ENCODE data around the gene LARGE1. TPM values are rescaled to one million over a fixed set of nuclear protein-coding genes. Genes with fewer than 3 reads are reported as not detected.

LARGE1 gene
- total RNA-seq, 1 experiment from 2014 or later: 2.5 TPM

DNA sequence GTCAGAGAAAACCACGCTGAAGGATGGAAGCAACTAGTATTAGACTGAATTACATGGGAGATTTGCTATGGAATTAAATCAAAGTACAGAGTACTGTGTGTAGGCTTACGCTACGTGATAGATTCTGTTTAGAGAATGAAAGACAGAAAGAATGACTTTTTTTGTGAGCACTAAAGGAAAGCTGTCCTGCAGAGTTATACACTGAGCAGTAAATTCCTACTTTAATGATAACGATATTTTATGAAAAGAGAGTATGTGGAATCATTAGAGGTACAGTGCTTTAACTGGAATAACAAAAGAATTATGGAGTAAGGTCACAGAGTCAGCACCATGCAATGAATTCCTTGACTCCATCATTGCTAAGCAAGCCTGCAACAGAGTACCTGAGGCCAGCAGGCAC, 566.8 kb downstream of the LARGE1 start:
- TF ChIP-seq SIN3A (IDR thresholded peaks at IDR 0.05; ENCODE audit: borderline replicate concordance, insufficient read depth, low read depth, low read length): no peak
- TF ChIP-seq, protein P1, sequence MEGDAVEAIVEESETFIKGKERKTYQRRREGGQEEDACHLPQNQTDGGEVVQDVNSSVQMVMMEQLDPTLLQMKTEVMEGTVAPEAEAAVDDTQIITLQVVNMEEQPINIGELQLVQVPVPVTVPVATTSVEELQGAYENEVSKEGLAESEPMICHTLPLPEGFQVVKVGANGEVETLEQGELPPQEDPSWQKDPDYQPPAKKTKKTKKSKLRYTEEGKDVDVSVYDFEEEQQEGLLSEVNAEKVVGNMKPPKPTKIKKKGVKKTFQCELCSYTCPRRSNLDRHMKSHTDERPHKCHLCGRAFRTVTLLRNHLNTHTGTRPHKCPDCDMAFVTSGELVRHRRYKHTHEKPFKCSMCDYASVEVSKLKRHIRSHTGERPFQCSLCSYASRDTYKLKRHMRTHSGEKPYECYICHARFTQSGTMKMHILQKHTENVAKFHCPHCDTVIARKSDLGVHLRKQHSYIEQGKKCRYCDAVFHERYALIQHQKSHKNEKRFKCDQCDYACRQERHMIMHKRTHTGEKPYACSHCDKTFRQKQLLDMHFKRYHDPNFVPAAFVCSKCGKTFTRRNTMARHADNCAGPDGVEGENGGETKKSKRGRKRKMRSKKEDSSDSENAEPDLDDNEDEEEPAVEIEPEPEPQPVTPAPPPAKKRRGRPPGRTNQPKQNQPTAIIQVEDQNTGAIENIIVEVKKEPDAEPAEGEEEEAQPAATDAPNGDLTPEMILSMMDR (IDR thresholded peaks at IDR 0.05): no peak
- no peak for TF ChIP-seq POLR2AphosphoS5 (IDR thresholded peaks at IDR 0.05; ENCODE audit: low read depth, low read length)
- TF ChIP-seq TCF7L2 (IDR thresholded peaks at IDR 0.05; ENCODE audit: low read depth, low read length): no peak
- TF ChIP-seq, protein P2, sequence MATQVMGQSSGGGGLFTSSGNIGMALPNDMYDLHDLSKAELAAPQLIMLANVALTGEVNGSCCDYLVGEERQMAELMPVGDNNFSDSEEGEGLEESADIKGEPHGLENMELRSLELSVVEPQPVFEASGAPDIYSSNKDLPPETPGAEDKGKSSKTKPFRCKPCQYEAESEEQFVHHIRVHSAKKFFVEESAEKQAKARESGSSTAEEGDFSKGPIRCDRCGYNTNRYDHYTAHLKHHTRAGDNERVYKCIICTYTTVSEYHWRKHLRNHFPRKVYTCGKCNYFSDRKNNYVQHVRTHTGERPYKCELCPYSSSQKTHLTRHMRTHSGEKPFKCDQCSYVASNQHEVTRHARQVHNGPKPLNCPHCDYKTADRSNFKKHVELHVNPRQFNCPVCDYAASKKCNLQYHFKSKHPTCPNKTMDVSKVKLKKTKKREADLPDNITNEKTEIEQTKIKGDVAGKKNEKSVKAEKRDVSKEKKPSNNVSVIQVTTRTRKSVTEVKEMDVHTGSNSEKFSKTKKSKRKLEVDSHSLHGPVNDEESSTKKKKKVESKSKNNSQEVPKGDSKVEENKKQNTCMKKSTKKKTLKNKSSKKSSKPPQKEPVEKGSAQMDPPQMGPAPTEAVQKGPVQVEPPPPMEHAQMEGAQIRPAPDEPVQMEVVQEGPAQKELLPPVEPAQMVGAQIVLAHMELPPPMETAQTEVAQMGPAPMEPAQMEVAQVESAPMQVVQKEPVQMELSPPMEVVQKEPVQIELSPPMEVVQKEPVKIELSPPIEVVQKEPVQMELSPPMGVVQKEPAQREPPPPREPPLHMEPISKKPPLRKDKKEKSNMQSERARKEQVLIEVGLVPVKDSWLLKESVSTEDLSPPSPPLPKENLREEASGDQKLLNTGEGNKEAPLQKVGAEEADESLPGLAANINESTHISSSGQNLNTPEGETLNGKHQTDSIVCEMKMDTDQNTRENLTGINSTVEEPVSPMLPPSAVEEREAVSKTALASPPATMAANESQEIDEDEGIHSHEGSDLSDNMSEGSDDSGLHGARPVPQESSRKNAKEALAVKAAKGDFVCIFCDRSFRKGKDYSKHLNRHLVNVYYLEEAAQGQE (IDR thresholded peaks at IDR 0.05; ENCODE audit: insufficient read depth in 1 of 2, low read depth in 2 of 2, low read length in 1 of 2): no peak
- ATAC-seq: no peak
- Histone ChIP-seq H3K36me3 (ENCODE audit: control insufficient read depth, insufficient read depth, low read length) (no peaks in the 10 kb centered on the region), H3K27me3 (ENCODE audit: control insufficient read depth, insufficient read depth, low read length) (no peaks in the 10 kb centered on the region), H3K27ac (ENCODE audit: low read length) (no peak overlapping the region), H3K9me3 (ENCODE audit: control insufficient read depth, insufficient read depth, low read depth, low read length) (no peaks in the 10 kb centered on the region), H3K4me1 (ENCODE audit: control insufficient read depth, insufficient read depth, low read length) (no peaks in the 10 kb centered on the region), H3K4me3 (ENCODE audit: low read depth in 2 of 2, low read length in 2 of 2) (no peak overlapping the region)
- CTCF ChIA-PET: no interaction called here
- BruUV-seq (replicated peaks): no TSS peak
- DNase-seq (ENCODE audit: low read depth, low spot score): no peak
- intact Hi-C loops (cut with micrococcal nuclease; ENCODE audit: unreplicated experiment) (no loop called here), in situ Hi-C loops (cut with HindIII; ENCODE audit: low pct_unique_long_range_greater_than_20kb, low sequenced_read_pairs) (no loop called here)
- POLR2A ChIA-PET: no interaction called here

DNA sequence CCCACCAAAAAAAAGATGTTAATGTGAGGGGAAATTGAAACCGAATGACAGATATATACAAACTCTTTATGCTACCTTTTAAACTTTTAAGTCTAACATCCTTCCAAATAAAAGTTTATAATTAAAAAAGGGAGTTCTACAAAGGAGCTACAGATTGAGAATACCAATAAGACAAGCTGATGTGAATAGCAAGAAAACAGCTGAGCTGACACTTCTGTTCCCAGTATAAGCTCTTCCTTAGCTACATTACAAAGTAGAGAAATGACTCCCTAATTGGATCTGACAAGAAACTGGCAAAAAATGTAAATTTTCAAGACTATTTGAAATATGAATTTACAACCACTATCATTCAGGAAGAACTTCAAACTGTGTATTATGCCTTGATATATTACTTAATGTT, 567.5 kb downstream of the LARGE1 start:
- Histone ChIP-seq H3K36me3 (ENCODE audit: control insufficient read depth, insufficient read depth, low read length) (no peaks in the 10 kb centered on the region), H3K27ac (ENCODE audit: low read length) (no peak overlapping the region), H3K4me3 (ENCODE audit: low read depth in 2 of 2, low read length in 2 of 2) (no peak overlapping the region), H3K9me3 (ENCODE audit: control insufficient read depth, insufficient read depth, low read depth, low read length) (no peaks in the 10 kb centered on the region), H3K27me3 (ENCODE audit: control insufficient read depth, insufficient read depth, low read length) (no peaks in the 10 kb centered on the region), H3K4me1 (ENCODE audit: control insufficient read depth, insufficient read depth, low read length) (no peaks in the 10 kb centered on the region)
- TF ChIP-seq SIN3A (IDR thresholded peaks at IDR 0.05; ENCODE audit: borderline replicate concordance, insufficient read depth, low read depth, low read length): no peak
- no peak for TF ChIP-seq TCF7L2 (IDR thresholded peaks at IDR 0.05; ENCODE audit: low read depth, low read length)
- TF ChIP-seq, protein P2 (IDR thresholded peaks at IDR 0.05; ENCODE audit: insufficient read depth in 1 of 2, low read depth in 2 of 2, low read length in 1 of 2): no peak
- TF ChIP-seq, protein P1 (IDR thresholded peaks at IDR 0.05): no peak
- no peak for TF ChIP-seq POLR2AphosphoS5 (IDR thresholded peaks at IDR 0.05; ENCODE audit: low read depth, low read length)
- in situ Hi-C loops (cut with HindIII; ENCODE audit: low pct_unique_long_range_greater_than_20kb, low sequenced_read_pairs) (no loop called here), intact Hi-C loops (cut with micrococcal nuclease; ENCODE audit: unreplicated experiment) (no loop called here)
- ATAC-seq: no peak
- ChIA-PET POLR2A (no interaction called here), CTCF (no interaction called here)
- no TSS peak for BruUV-seq (replicated peaks)
- no peak for DNase-seq (ENCODE audit: low read depth, low spot score)

Data from Panc1 (cell line).